ENCODE results near the gene EFNA4.

GRCh38 chr1:155064832-155065429 lies 1.4 kb downstream of the EFNA4 start:
- TF ChIP-seq EZH2 (IDR thresholded peaks at IDR 0.05; ENCODE audit: insufficient read depth, poor library complexity, severe bottlenecking) (no peak), EZH2phosphoT487 (IDR thresholded peaks at IDR 0.05; ENCODE audit: insufficient read depth, low read depth) (no peak)

Measured in GM23248 (cell line).